ENCODE measurements around the gene CELF5.
"Not testable (repeated sequence)": the region's sequence is repeated elsewhere in the genome, so short reads cannot be mapped to it uniquely, and the experiment has no call there.

CELF5 gene

DNA sequence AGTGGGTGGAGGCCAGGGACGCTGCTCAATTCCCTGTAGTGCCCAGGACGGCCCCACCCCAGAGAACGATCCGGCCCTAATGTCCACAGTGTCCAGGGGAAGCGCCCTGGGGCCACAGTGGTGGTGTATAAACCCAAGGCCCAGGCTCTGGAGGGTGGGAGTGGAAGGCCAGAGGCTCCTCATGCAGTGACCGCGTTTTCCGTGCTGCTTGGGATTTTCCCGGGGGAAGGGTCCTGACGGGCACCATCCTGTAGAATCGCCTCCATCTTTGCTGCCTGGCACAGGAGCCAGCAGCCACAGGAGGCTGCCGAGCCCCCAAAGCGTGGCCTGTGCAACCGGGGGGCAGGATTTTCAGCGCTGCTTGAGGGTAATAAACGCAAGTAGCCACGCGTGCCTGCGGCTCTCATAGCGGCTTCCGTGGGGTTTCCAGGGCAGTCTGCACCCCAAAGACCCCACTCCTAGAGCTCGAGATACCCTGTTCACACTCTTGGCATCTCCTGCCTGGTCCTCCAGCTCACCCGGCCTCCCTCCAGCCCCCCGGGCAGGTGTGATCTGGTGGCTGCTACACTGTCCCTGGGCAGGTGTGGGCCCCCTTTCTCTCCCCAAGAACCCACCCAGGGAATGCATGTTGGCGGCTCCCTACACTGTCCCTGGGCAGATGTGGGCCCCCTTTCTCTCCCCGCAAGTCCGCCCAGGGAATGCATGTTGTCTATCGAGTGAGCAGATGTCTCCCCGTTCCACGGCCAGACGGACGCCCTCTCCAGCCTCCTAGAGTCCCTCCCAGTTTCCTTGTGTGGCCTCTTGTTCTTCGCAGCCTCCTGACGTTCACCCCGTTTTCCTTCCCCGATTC is 36.6 kb upstream of the CELF5 start:
- no peak overlapping the region for H3K4me3 ChIP-seq (replicated peaks; ENCODE audit: low read depth, low read length)
- no peak for DNase-seq (ENCODE audit: low read depth)
- TF ChIP-seq CTCF (IDR thresholded peaks at IDR 0.05; ENCODE audit: low read length, missing control alignments): no peak

GRCh38 chr19:3188627-3189596 is 35.5 kb upstream of the CELF5 start:
- no peak overlapping the region for H3K4me3 ChIP-seq (replicated peaks; ENCODE audit: low read depth, low read length)
- TF ChIP-seq CTCF (IDR thresholded peaks at IDR 0.05; ENCODE audit: low read length, missing control alignments): no peak
- DNase-seq (ENCODE audit: low read depth): no peak

DNA sequence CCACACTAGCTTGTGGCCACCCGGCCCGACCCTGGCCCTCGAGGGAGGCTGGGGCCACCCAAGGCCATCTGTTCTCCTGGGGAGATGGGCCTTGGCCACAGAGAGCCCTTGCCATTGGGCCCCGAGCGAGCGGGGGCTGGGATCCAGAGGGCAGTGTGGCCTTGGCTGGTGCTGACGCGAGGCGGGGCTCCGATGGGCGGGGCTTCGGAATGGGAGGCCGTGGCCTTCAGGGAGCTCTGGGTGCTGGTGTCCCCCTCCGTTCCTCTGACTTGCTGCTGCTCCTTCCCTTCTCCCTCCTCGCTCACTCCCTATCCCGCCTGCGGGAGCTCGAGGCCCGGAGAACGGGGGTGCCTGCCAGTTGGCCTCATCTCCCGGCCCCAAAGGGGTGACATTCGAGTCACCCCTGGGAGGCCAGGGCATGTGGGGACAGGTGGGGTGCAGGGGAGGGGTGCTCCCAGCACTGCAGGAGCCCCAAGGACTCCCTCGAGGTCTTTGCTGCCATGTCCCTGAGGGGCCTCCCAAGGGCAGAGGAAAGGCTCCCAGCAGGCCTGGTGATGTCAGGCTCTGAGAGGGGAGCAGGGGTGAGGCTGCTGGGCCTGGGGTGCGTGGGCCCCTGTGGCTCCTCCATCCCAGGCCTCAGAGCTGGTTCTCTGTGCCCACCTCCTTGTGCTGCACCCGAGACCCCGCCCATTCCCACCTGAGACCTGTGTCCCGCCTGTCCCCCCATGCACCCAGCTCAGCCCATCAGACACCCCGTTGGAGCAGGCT is 34.6 kb upstream of the CELF5 start:
- TF ChIP-seq CTCF (IDR thresholded peaks at IDR 0.05; ENCODE audit: low read length, missing control alignments): no peak
- DNase-seq (ENCODE audit: low read depth): no peak
- no peak overlapping the region for H3K4me3 ChIP-seq (replicated peaks; ENCODE audit: low read depth, low read length)

DNA sequence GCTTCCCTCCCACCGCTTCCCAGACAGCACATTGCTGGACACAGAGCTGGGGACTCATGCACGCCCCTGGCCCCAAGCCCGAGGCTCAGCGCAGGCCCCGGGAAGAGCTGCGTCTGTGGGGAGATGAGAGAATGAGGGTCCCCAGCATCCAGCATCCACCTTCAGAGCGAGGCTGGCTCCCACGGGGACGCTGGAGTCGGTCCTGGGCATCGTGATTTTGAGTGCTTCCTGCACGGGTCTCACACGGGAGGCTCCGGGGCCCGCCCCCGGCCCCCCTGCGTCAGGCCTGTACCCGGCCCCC is 34.0 kb upstream of the CELF5 start:
- no peak overlapping the region for H3K4me3 ChIP-seq (replicated peaks; ENCODE audit: low read depth, low read length)

DNA sequence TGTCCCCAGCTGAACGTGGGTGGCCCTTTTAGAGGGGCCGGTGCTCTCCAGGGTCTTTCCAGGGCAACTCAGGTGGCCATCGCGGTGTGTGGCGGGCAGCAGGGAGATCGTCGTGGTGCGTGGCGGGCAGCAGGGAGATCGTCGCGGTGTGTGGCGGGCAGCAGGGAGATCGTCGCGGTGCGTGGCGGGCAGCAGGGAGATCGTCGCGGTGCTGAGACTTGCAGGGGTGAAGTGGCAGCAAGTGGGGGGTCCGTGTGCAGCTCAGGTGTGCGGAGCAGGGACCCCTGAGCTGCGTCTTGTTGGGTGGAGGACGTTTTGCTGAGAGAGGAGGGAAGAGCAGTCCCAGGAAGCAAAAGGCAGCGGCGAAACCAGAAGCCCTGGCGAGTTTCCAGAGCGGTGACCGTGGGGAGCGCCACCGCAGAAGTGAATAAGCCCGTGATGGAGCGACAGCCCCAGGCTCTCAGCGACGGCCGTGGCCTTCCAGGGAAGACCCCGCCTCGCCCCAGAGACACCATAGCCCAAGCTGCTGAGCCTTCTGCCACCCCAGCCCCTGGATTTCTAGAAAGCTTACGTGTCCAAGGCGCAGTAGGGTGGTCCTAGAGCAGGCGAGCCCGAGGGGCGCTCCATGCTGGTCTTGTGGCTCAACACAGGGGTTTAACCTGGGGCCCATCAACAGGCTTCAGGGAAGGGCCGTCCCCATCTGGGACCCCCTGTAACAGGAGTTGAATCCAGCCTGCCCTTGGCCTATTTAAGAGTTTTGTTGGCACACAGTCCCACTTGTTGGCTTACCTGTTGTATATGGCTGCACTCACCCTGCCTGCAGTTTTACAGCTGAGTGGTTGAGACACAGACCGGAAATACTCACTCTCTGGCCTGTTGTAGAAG is 33.3 kb upstream of the CELF5 start:
- TF ChIP-seq CTCF (IDR thresholded peaks at IDR 0.05; ENCODE audit: low read length, missing control alignments): no peak
- H3K4me3 ChIP-seq (replicated peaks; ENCODE audit: low read depth, low read length): no peak overlapping the region
- DNase-seq (ENCODE audit: low read depth): no peak

More for the DNA sequence above, 34.0 kb upstream of the CELF5 start:
- no peak for TF ChIP-seq CTCF (IDR thresholded peaks at IDR 0.05; ENCODE audit: low read length, missing control alignments)
- no peak for DNase-seq (ENCODE audit: low read depth)

- DNase-seq (ENCODE audit: low read depth); H3K4me3 ChIP-seq (replicated peaks; ENCODE audit: low read depth, low read length): not testable (repeated sequence)
These were observed 32.7 kb upstream of the CELF5 start for GRCh38 chr19:3191806-3192104.

Measured in fibroblast of pulmonary artery (primary cell).